ENCODE results near the gene TIMM23. TPM values are rescaled to one million over a fixed set of nuclear protein-coding genes. Genes with fewer than 3 reads are reported as not detected.

The TIMM23 gene
- total RNA-seq, 2 donors from 2014 or later: 49.6 to 70.6 TPM

- Mint-ChIP-seq H3K36me3 (peaks cover 0 to 8% of the 10 kb centered on the region in 2 donors), H3K9me3 (no peaks in the 10 kb centered on the region), H3K27ac (no peak overlapping the region)
- no peak for ATAC-seq
- no peak for DNase-seq (ENCODE audit: low spot score in 2 of 2)
Measured at GRCh38 chr10:46014206-46014605, 41.9 kb downstream of the TIMM23 start.

GRCh38 chr10:46014683-46015405 lies 42.6 kb downstream of the TIMM23 start:
- DNase-seq (ENCODE audit: low spot score in 2 of 2): no peak
- no peak for ATAC-seq
- Mint-ChIP-seq H3K36me3 (peaks cover 0 to 8% of the 10 kb centered on the region in 2 donors), H3K27ac (peak overlapping the region; percentile 32 to 47), H3K9me3 (no peaks in the 10 kb centered on the region)

GRCh38 chr10:46016190-46016589 lies 43.9 kb downstream of the TIMM23 start:
- no peak for DNase-seq (ENCODE audit: low spot score in 2 of 2)
- Mint-ChIP-seq H3K36me3 (peaks cover 0 to 8% of the 10 kb centered on the region in 2 donors), H3K9me3 (no peaks in the 10 kb centered on the region), H3K27ac (peak overlapping the region in 1 of 2 donors; percentile 47)
- no peak for ATAC-seq

GRCh38 chr10:46016811-46017210 lies 44.5 kb downstream of the TIMM23 start:
- peak overlapping the region in 1 of 2 donors; percentile 47 for H3K27ac Mint-ChIP-seq
- H3K36me3 Mint-ChIP-seq: peaks cover 0 to 8% of the 10 kb centered on the region in 2 donors
- DNase-seq (ENCODE audit: low spot score in 2 of 2): no peak
- ATAC-seq: no peak
- H3K9me3 Mint-ChIP-seq: no peaks in the 10 kb centered on the region

DNA sequence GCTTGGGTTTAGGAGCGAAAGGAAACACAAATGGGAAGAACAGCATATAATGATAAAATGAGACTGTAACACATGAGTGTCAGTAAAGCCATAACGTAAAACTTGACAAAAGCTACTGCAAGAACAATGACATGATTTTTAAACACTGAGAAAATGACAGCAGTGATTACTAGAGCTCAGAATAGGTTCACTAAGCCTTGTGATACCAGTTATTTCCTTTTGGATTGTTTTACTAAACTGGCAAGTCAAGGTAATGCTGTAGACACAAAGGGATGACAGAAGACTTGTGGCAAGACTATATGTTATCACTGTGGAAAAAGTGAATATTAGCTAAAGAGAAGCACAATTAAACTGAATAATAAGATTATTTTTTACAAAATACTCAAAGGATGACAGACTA lies 45.4 kb downstream of the TIMM23 start:
- no peak overlapping the region for H3K27ac Mint-ChIP-seq
- H3K9me3 Mint-ChIP-seq: no peaks in the 10 kb centered on the region
- no peak for DNase-seq (ENCODE audit: low spot score in 2 of 2)
- no peak for ATAC-seq
- peaks cover 0 to 8% of the 10 kb centered on the region in 2 donors for H3K36me3 Mint-ChIP-seq

DNA sequence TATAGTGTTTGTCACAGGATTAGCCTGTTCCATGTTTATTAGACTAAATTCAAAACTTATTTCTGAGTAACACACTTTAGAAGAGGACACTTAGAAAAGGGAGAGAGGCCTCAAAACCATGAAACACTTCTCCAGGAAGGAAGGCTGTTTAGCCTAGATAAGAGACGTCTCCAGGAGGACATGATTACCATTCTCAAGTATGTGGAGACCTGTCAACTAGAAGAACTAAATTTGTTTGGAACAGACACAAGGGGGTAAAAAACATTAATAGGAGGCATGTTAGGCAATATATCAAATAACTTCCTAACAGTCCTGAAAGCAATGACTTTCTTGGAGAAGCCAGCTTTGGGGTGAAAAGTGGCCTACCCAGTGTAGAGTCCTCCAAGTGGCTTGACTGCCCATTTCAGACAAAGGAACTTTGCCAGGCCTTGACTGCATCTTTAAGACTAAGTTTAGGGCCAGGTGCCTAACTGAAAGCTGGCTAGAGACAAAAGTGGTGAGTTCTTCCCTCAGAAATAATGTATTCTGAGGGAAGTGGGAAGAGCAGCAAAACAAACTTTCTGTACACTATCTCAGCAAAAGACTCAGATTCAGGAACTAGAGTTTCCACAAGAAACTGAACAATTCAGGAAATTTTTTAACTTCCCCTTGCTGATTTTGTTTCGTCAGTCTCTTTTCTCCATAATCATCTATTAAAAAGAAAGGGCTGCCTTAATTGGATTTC lies 46.3 kb downstream of the TIMM23 start:
- DNase-seq (ENCODE audit: low spot score in 2 of 2) (no peak), ATAC-seq (no peak)
- Mint-ChIP-seq H3K9me3 (no peaks in the 10 kb centered on the region), H3K36me3 (peaks cover 0 to 8% of the 10 kb centered on the region in 2 donors), H3K27ac (no peak overlapping the region)

- peaks cover 0 to 8% of the 10 kb centered on the region in 2 donors for H3K36me3 Mint-ChIP-seq
- H3K27ac Mint-ChIP-seq: no peak overlapping the region
- DNase-seq (ENCODE audit: low spot score in 2 of 2): no peak
- H3K9me3 Mint-ChIP-seq: no peaks in the 10 kb centered on the region
- no peak for ATAC-seq
Measured at GRCh38 chr10:46019177-46019528, 46.9 kb downstream of the TIMM23 start.

DNA sequence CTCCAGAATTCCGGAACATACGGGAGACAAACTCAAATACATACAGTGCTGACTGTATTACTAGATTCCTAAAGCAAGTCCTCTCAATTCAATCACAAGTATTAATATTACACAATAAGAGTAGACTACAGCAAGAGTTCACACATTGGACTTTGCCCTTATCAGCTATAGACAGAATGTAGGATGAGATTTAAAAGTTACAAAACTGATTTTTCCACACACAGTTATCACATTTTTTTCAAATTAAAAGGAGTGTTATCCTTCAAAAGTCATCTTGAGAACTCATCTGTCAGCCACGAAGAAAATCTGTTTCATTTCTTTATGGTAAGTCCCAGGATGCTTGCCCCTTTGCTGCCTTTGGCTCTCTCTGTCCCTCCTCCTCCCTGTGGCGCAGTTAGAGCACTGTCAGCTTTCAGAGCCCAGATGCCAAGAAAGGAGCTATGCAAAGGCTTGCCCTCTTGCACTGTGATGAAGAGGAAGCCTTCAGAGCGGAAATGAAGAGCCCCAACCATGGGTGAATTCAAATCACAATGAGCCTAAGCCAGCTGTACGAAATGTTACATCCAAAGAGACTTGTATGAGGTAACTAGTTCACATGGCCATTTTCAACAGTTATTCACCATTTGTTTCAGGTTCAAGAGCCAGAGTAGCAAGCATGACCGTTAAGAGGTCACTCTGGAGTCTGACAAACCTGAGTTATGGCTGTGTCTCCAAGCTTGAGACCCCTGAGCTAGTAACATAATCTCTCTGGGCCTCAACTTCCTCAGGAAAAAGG lies 47.5 kb downstream of the TIMM23 start:
- no peak for ATAC-seq
- H3K27ac Mint-ChIP-seq: peak overlapping the region; percentile 9 to 81
- no peaks in the 10 kb centered on the region for H3K9me3 Mint-ChIP-seq
- H3K36me3 Mint-ChIP-seq: peaks cover 0 to 8% of the 10 kb centered on the region in 2 donors
- no peak for DNase-seq (ENCODE audit: low spot score in 2 of 2)

- ATAC-seq: no peak
- H3K9me3 Mint-ChIP-seq: no peaks in the 10 kb centered on the region
- H3K36me3 Mint-ChIP-seq: peaks cover 0 to 8% of the 10 kb centered on the region in 2 donors
- H3K27ac Mint-ChIP-seq: peak overlapping the region in 1 of 2 donors; percentile 81
- DNase-seq (ENCODE audit: low spot score in 2 of 2): no peak
Measured at GRCh38 chr10:46020344-46020657, 48.0 kb downstream of the TIMM23 start.

- H3K36me3 Mint-ChIP-seq: no peaks in the 10 kb centered on the region
- peak overlapping the region; percentile 87 to 91 for H3K27ac Mint-ChIP-seq
- ATAC-seq (peak; percentile 93 to 97), DNase-seq (ENCODE audit: low spot score in 2 of 2) (peak; percentile 80 to 90)
- H3K9me3 Mint-ChIP-seq: no peaks in the 10 kb centered on the region
Measured at GRCh38 chr10:46022978-46023702, 50.9 kb downstream of the TIMM23 start.

- DNase-seq (ENCODE audit: low spot score in 2 of 2) (no peak), ATAC-seq (no peak)
- no peaks in the 10 kb centered on the region for H3K9me3 Mint-ChIP-seq
- H3K36me3 Mint-ChIP-seq: peaks cover 4 to 6% of the 10 kb centered on the region in 2 donors
- no peak overlapping the region for H3K27ac Mint-ChIP-seq
Measured at GRCh38 chr10:46024948-46025347, 52.7 kb downstream of the TIMM23 start.

- DNase-seq (ENCODE audit: low spot score in 2 of 2): no peak
- ATAC-seq: no peak
- Mint-ChIP-seq H3K36me3 (peaks cover 6% of the 10 kb centered on the region in 2 donors), H3K9me3 (no peaks in the 10 kb centered on the region), H3K27ac (no peak overlapping the region)
Measured at GRCh38 chr10:46025406-46025805, 53.1 kb downstream of the TIMM23 start.

DNA sequence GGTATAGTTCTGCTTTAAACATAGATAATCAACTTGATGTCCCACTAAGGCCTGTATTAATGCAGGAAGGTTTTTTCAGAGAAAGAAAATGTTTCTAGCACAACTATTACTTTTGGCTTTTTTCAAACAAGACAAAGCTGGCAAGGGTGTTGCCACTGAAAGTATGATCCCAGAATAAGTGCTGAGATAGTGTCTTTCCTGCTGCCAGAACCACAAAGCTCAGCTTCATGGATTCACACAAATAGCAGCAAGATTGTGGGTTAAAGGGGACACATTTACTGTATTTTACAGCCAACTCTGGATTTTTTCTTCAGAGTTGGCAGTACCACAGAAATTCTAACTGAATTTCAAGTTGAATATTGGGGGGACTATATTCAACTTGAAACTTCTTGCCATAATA lies 53.8 kb downstream of the TIMM23 start:
- ATAC-seq (no peak), DNase-seq (ENCODE audit: low spot score in 2 of 2) (no peak)
- Mint-ChIP-seq H3K36me3 (peaks cover 6 to 10% of the 10 kb centered on the region in 2 donors), H3K9me3 (no peaks in the 10 kb centered on the region), H3K27ac (no peak overlapping the region)

DNA sequence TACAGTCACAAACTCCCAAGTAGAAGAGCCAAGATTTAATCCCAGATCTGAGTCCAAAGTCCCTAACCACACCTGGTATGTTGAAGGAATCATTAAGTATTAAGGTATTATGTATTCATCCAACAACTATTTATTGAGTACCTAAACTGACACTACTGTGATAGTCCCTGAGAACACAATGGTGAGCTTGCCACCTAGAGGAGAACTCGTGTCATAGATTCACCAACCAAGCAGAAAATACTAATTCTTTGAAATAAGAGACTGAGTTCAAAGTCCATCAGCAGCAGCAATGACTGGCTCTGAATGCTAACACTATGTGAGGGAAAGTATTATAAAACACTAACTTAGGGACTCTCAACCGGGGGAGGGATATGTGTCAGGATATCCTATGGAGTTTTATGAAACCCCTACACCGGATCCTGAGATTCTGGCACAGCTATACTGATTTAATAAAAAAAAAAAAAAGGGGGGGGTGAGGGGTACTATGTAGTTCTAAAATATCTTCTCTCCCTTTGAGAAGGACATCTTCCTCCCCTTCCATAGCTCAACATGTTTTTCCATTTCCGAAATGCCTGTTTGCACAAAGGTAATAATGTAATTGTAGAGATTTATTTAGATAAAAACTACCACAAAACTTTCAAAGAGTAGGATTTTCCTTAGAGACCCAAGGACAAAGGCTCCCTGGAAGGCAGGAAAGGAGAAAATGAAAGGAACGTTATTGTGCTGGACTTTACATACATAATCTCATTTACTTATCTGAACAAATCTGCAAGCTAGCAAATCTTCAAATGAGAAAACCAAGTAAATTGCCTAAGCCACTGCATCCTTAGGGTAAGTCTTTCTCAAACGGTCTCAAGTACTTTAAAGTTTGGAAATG lies 56.5 kb downstream of the TIMM23 start:
- peak overlapping the region; percentile 99 for H3K27ac Mint-ChIP-seq
- H3K9me3 Mint-ChIP-seq: no peaks in the 10 kb centered on the region
- no peak for DNase-seq (ENCODE audit: low spot score in 2 of 2)
- peak in 1 of 2 donors; percentile 35 for ATAC-seq
- H3K36me3 Mint-ChIP-seq: peaks cover 6 to 10% of the 10 kb centered on the region in 2 donors

DNA sequence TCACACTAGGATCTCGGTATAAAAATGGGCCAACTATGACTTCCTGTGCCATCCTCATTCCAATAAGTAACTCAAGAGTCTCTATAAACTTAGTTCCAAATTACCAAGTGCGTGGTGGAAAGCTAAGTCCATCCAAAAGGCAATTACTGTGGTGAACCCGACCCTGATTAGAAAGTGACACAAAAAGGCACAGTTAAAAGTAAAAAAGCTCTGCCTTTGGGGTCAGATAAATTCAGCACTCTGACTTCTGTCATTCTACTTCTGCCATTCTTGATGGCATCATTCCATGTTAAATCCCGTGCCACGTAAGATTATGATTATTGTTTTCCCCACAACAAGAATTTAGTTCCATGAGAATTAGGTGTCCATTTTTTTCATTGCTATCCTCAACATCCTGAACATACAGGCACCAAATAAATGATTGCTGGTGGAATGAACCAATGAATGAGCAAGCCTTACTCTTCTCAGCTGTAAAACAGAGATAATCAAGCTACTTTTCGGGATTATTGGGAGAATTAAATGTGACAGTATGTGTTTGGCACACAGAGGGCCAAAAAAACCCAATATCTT lies 57.3 kb downstream of the TIMM23 start:
- Mint-ChIP-seq H3K36me3 (peaks cover 6 to 10% of the 10 kb centered on the region in 2 donors), H3K27ac (peak overlapping the region; percentile 99), H3K9me3 (no peaks in the 10 kb centered on the region)
- ATAC-seq (no peak), DNase-seq (ENCODE audit: low spot score in 2 of 2) (no peak)

All from activated naive CD4-positive, alpha-beta T cell treated with anti-CD3 and anti-CD28 coated beads, Interleukin-2, amount 50 U/mL, for 72 hours (primary cell).